BLaER1 (cell line): ENCODE measurements around the gene ACSL4.

Experiments used
- H3K27ac ChIP-seq: shearing (Covaris generic); formaldehyde crosslinking; 2 replicates; pipeline ENCODE4 v1.8.1; 2022
- H3K27me3 ChIP-seq: shearing (Covaris generic); formaldehyde crosslinking; 2 replicates; pipeline ENCODE4 v1.8.1; 2022
- H3K36me3 ChIP-seq: shearing (Covaris generic); formaldehyde crosslinking; 2 replicates; pipeline ENCODE4 v1.8.1; 2022
- H3K4me1 ChIP-seq: shearing (Covaris generic); formaldehyde crosslinking; 2 replicates; pipeline ENCODE4 v1.8.1; 2022
- H3K4me2 ChIP-seq: shearing (Covaris generic); formaldehyde crosslinking; 2 replicates; pipeline ENCODE4 v1.8.1; 2022
- H3K4me3 ChIP-seq: shearing (Covaris generic); formaldehyde crosslinking; 2 replicates; pipeline ENCODE4 v1.8.1; 2022
- H3K9ac ChIP-seq: shearing (Covaris generic); formaldehyde crosslinking; 2 replicates; pipeline ENCODE4 v1.8.1; 2022
- H3K9me3 ChIP-seq: shearing (Covaris generic); formaldehyde crosslinking; 2 replicates; pipeline ENCODE4 v1.8.1; 2022
- H4K20me1 ChIP-seq: shearing (Covaris generic); formaldehyde crosslinking; 2 replicates; pipeline ENCODE4 v1.8.1; 2022
- Cebpa-rat ChIP-seq: shearing (Covaris generic); IDR thresholded peaks from 2 replicates; pipeline ENCODE4 v1.8.1; 2022

ACSL4 gene

DNA sequence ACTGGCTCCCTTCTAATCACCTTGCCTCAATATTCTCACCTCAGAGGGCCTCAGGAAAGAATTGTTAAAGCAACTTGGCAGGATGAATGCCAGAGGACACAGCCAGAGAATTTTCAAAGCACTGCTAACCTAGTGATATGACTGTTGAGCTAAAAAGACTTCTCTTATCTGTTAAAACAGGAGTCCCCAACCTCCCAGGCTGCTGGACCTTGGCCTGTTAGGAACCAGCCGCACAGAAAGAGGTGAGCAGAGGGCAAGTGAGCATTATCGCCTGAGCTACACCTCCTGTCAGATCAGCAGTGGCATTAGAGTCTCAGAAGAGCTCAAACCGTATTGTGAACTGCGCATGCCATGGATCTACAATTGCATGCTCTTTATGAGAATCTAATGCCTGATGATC is 106.4 kb downstream of the ACSL4 start:
- peaks cover 18% of the 10 kb centered on the region for H3K9me3 ChIP-seq
- TF ChIP-seq Cebpa-rat = no peak
- H4K20me1 ChIP-seq = no peaks in the 10 kb centered on the region
- no peak overlapping the region for H3K4me3 ChIP-seq
- H3K4me1 ChIP-seq = no peaks in the 10 kb centered on the region
- no peak overlapping the region for H3K4me2 ChIP-seq
- H3K9ac ChIP-seq = no peak overlapping the region
- peaks cover 83% of the 10 kb centered on the region for H3K27me3 ChIP-seq
- no peak overlapping the region for H3K27ac ChIP-seq
- no peaks in the 10 kb centered on the region for H3K36me3 ChIP-seq

DNA sequence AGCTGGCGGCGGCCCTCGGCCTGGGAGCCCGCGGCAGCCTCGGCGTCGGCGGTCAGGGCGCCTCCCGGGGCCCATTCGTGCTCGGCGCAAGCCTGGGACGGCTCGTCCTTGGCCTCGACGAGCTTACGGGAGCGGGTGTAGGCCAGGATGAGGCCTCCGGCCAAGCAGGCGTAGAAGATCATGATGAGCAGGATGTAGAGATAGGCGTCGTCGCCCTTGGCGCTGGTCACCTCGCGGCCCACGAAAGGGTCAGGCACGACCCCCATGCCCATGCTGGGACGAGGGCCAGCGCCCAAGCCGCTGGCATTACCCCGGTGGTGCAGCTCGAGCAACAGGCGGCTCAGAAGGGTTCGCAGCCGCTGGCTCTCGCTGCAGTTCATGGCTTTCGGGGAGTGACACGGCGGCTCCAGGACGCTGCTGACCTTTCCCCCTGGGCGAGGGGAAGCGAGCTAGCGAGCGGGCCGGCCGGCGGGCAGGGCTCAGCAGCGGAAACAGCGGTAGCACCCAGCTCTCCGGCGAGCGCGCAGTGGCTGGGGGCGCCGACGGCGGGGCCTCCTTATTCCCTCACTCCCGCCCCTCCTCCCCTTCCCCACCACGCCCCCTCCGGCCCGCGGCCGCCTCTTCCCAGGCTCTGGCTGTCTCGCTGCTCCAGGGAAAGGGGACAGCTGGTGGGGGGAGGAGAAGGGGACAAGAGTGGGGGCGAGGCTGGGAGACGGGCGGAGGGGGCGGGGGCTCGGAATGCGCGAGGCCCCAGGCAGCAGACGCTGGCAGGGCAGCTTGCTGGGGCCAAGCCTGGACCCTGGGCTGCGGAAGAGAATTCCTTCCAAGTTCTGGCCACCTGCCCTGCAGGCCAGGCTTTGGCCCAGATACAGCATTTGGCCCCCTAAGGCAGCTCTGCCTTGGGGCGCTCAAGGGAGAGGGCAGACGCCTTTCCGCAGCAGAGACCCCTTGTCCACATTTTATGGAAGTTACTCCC is 108.1 kb downstream of the ACSL4 start, which contains the start of gene KCNE5:
KCNE5 (minus strand) TSS at position 532 of the 976 bp plus-strand sequence; CDS start at position 380, 152 bp downstream.
- no peak within 1 kb of the TSS for H3K4me2 ChIP-seq
- TF ChIP-seq Cebpa-rat = no peak
- H3K36me3 ChIP-seq = no peaks in the 10 kb centered on the region
- no peaks in the 10 kb centered on the region for H4K20me1 ChIP-seq
- H3K4me3 ChIP-seq = no peak within 1 kb of the TSS
- no peak within 1 kb of the TSS for H3K27ac ChIP-seq
- no peak within 1 kb of the TSS for H3K9ac ChIP-seq
- H3K9me3 ChIP-seq = peaks cover 18% of the 10 kb centered on the region
- H3K27me3 ChIP-seq = peaks cover 85% of the 10 kb centered on the region
- no peaks in the 10 kb centered on the region for H3K4me1 ChIP-seq

DNA sequence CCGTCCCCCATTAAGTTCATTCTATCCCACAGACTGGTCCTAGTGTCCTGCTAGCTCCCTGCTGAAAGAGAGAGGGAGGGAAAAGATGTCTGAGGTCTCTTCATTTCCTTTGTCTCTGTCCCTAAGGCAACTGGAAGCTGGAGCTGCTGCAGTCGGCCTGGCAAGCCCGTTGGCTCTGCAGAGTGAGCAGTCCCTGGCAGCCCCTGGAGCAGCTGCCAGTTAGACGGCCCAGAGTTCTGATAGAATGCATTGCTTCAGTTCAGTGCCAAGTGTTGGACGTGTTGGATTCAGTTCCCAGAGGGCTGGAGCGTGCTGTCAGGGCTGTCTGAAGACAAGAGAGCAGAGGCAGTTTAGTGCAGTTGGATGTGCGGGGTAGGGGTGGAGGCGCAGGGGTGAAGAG is 109.1 kb downstream of the ACSL4 start:
- Histone ChIP-seq H3K36me3 (no peaks in the 10 kb centered on the region), H3K4me3 (no peak overlapping the region), H3K27me3 (peaks cover 86% of the 10 kb centered on the region), H3K9ac (no peak overlapping the region), H3K4me2 (no peak overlapping the region), H3K9me3 (peaks cover 18% of the 10 kb centered on the region), H4K20me1 (no peaks in the 10 kb centered on the region), H3K4me1 (no peaks in the 10 kb centered on the region), H3K27ac (no peak overlapping the region)
- TF ChIP-seq Cebpa-rat = no peak

DNA sequence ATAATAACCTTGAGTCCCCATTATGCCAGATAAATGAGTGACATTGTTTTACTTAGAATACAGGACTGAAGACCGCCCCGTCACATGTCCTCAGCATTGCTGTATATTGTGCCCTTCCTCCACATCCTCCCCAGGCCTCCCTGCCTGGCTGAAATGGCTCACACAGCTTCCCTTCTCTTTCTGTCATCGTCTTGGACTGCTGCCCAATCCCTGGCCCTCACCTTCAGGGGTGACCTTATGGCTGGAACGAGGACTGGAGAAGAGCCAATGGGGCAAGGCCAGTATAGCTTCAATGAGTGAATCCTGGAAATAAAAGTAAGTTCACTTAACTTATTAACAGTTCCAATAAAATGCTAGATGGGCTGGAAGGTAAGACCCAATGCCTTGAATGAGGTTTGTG is 110.8 kb downstream of the ACSL4 start:
- Histone ChIP-seq H3K9ac (no peak overlapping the region), H3K9me3 (peaks cover 14% of the 10 kb centered on the region), H3K4me1 (no peaks in the 10 kb centered on the region), H3K36me3 (no peaks in the 10 kb centered on the region), H3K4me2 (no peak overlapping the region), H3K27ac (no peak overlapping the region), H3K27me3 (peaks cover 92% of the 10 kb centered on the region), H3K4me3 (no peak overlapping the region), H4K20me1 (no peaks in the 10 kb centered on the region)
- no peak for TF ChIP-seq Cebpa-rat

DNA sequence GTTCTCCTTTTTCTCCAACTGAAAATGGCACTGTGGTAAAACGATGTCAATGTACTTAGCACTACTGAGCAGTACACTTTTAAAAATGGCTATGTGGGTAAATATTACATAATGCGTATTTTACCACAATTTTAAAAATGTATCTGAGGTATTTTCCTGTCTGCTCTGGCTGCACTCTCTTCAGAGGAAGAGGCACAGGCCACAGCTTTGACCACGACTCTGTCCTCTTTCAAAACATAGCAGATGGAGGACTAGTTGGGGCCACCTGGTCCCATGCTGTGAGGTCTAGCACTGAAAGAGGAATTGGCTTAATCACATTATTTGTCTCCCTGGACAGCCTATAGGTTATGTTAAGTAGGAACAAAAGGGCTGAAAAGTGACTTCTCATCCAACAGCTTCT is 113.3 kb downstream of the ACSL4 start:
- no peak overlapping the region for H3K4me3 ChIP-seq
- H3K27ac ChIP-seq = no peak overlapping the region
- H4K20me1 ChIP-seq = no peaks in the 10 kb centered on the region
- H3K9ac ChIP-seq = no peak overlapping the region
- H3K4me1 ChIP-seq = no peaks in the 10 kb centered on the region
- no peak for TF ChIP-seq Cebpa-rat
- H3K4me2 ChIP-seq = no peak overlapping the region
- peaks cover 8% of the 10 kb centered on the region for H3K9me3 ChIP-seq
- peaks cover 94% of the 10 kb centered on the region for H3K27me3 ChIP-seq
- no peaks in the 10 kb centered on the region for H3K36me3 ChIP-seq

DNA sequence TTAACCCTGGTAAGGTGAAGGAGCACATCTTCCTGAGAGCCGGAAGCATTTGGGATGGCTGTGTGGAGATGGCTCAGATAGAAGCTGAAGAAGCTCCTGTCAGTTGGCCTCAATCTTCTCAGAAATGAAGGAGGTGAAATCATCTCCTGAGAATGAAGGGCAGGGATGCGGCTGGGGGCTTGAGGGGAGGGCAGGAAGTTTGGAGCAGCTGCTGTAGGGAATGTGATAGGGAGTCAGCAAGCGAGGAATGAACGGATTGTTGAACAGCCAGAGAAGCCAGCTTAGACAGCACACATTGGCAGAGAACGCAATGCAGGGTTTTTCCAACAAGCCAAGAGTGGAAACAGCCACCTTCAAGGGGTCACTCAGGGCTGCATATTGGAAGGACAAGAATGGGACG is 118.1 kb downstream of the ACSL4 start:
- Histone ChIP-seq H3K36me3 (no peaks in the 10 kb centered on the region), H3K4me1 (no peaks in the 10 kb centered on the region), H3K9ac (no peak overlapping the region), H3K27me3 (peaks cover 73% of the 10 kb centered on the region), H3K9me3 (no peaks in the 10 kb centered on the region), H3K27ac (no peak overlapping the region), H3K4me3 (no peak overlapping the region), H4K20me1 (no peaks in the 10 kb centered on the region), H3K4me2 (no peak overlapping the region)
- TF ChIP-seq Cebpa-rat = no peak

DNA sequence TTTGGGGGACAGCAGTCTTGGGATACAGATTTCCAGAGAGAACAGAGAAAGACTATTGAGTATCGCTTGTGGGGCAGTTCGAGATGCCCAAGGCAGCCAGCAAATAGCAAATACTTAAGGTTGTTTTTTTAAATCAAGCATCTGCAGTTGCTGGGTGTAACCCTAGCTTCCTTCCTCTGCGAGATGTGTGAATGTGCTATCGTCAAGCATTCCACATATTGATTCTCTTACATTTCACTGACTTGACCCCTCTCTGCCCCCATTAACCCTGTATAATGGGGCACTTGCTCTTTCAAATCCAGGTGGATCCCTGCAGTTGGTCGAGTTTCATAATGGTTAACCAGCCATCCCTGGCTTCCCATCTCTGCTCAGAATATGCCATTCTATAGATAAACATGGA is 131.6 kb downstream of the ACSL4 start:
- no peak for TF ChIP-seq Cebpa-rat
- Histone ChIP-seq H3K4me3 (no peak overlapping the region), H4K20me1 (no peaks in the 10 kb centered on the region), H3K27ac (no peak overlapping the region), H3K4me1 (no peaks in the 10 kb centered on the region), H3K9ac (no peak overlapping the region), H3K4me2 (no peak overlapping the region), H3K36me3 (no peaks in the 10 kb centered on the region), H3K9me3 (no peaks in the 10 kb centered on the region), H3K27me3 (peaks cover 89% of the 10 kb centered on the region)

DNA sequence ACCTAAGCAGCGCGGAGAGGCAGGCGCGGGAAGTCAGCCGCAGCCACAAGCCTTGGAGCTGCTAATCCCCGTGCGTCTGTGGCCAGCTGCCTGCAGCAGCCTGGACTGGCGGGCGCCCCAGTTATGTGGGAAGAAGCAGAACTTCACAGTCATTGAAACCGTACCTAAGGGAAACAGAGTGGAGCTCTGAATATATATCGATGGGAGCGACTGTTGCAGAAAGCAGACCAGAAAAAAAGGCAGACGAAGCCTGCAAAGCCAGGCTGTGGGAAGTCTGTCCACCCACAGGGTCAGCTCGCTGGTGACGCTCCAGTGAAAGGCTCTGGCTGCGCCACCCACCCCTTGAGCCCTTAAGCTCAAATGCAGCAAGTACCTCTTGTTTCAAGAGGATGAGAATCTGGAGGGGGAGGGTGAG is 132.8 kb downstream of the ACSL4 start:
- peaks cover 88% of the 10 kb centered on the region for H3K27me3 ChIP-seq
- H3K36me3 ChIP-seq = no peaks in the 10 kb centered on the region
- no peaks in the 10 kb centered on the region for H4K20me1 ChIP-seq
- H3K9me3 ChIP-seq = no peaks in the 10 kb centered on the region
- no peak overlapping the region for H3K4me2 ChIP-seq
- no peaks in the 10 kb centered on the region for H3K4me1 ChIP-seq
- H3K9ac ChIP-seq = no peak overlapping the region
- H3K4me3 ChIP-seq = no peak overlapping the region
- TF ChIP-seq Cebpa-rat = no peak
- no peak overlapping the region for H3K27ac ChIP-seq

DNA sequence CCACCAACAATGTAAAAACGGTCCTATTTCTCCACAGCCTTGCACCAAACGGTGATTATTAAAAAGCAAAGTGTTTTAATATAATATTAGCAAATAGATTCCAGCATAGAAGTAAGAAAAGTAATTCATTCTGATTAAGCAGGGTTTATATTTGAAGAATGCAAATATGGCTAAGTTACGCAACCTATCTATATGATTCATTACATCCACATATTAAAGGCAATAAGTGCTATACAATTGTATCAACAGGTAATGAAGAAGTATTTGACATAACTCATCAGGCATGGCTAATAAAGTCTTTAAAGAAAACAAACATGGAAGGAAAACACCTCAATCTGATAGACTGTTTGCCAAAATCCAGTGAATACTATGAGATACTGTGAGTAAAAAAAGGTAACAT is 137.0 kb downstream of the ACSL4 start:
- Histone ChIP-seq H3K4me2 (no peak overlapping the region), H4K20me1 (no peaks in the 10 kb centered on the region; the same call in 1 of the 2 replicates), H3K9ac (no peak overlapping the region), H3K36me3 (no peaks in the 10 kb centered on the region), H3K9me3 (no peaks in the 10 kb centered on the region), H3K27ac (no peak overlapping the region), H3K4me3 (no peak overlapping the region), H3K27me3 (peaks cover 78% of the 10 kb centered on the region), H3K4me1 (no peaks in the 10 kb centered on the region)
- TF ChIP-seq Cebpa-rat = no peak
